Upper lobe of right lung (tissue), 1 donor: Measurements from ENCODE around the gene SMC1B. TPM values are rescaled to one million over a fixed set of nuclear protein-coding genes. Genes with fewer than 3 reads are reported as not detected.
"Not testable (repeated sequence)": the region's sequence is repeated elsewhere in the genome, so short reads cannot be mapped to it uniquely, and the experiment has no call there.

ENCODE experiments used
- ATAC-seq: fragments of 200-7000 bp; cut with Tn5 transposase; one replicate; pipeline ENCODE4 v1.9.1; 2020; ENCODE audit warnings: mild to moderate bottlenecking, moderate library complexity
- DNase-seq: peaks from one replicate; pipeline ENCODE4 v3.0.0-alpha.2; 2020
- H3K27ac ChIP-seq: fragments of 200-600 bp; one replicate; pipeline ENCODE4 v1.8.0; 2022
- H3K27me3 ChIP-seq: fragments of 200-600 bp; one replicate; pipeline ENCODE4 v1.8.0; 2022; ENCODE audit warnings: mild to moderate bottlenecking
- H3K36me3 ChIP-seq: fragments of 200-600 bp; one replicate; pipeline ENCODE4 v1.8.0; 2022
- H3K4me1 ChIP-seq: fragments of 200-600 bp; one replicate; pipeline ENCODE4 v1.8.0; 2022
- H3K4me3 ChIP-seq: fragments of 200-600 bp; one replicate; pipeline ENCODE4 v1.8.0; 2022; ENCODE audit warnings: mild to moderate bottlenecking
- H3K9me3 ChIP-seq: fragments of 200-600 bp; one replicate; pipeline ENCODE4 v1.8.0; 2022
- CTCF ChIP-seq: fragments of 200-600 bp; IDR thresholded peaks from one replicate; pipeline ENCODE4 v1.8.0; 2022; ENCODE audit warnings: antibody characterized with exemption
- intact Hi-C: fragments of 100-400 bp; cut with DNase I; formaldehyde crosslinking; loops from one replicate; pipeline ENCODE4 v1.11.0; 2022
- total RNA-seq: library from RNA; stranded (reverse); fragmentation: NEBNext Ultra II Directional; extraction: Animal tissue kit (Norgen Biotek cat#: 25700); gene quantifications from one replicate; pipeline ENCODE4 v1.2.1, GENCODE V29; 2021
- donor health status: DM: no; HTN: yes; CAD: no; lungs with severe emphysema.

SMC1B gene
- total RNA-seq, 1 donor from 2014 or later = not detected

GRCh38 chr22:45332001-45332400 is 81.4 kb downstream of the SMC1B start:
- Histone ChIP-seq H3K4me1 (no peaks in the 10 kb centered on the region), H3K9me3 (no peaks in the 10 kb centered on the region), H3K27me3 (no peaks in the 10 kb centered on the region), H3K27ac (no peak overlapping the region), H3K4me3 (no peak overlapping the region), H3K36me3 (peaks cover 45% of the 10 kb centered on the region)
- intact Hi-C loops = no loop called here
- TF ChIP-seq CTCF = no peak
- DNase-seq = no peak
- ATAC-seq = no peak

- no peak for TF ChIP-seq CTCF
- Histone ChIP-seq H3K4me1 (no peaks in the 10 kb centered on the region), H3K36me3 (peaks cover 45% of the 10 kb centered on the region), H3K9me3 (no peaks in the 10 kb centered on the region), H3K27ac (no peak overlapping the region), H3K4me3 (no peak overlapping the region), H3K27me3 (no peaks in the 10 kb centered on the region)
- DNase-seq = no peak
- ATAC-seq = no peak
- intact Hi-C loops = no loop called here
Observed at GRCh38 chr22:45331486-45331885, 81.9 kb downstream of the SMC1B start.

GRCh38 chr22:45330548-45330947 is 82.9 kb downstream of the SMC1B start:
- H3K27me3 ChIP-seq = no peaks in the 10 kb centered on the region
- H3K36me3 ChIP-seq = peaks cover 38% of the 10 kb centered on the region
- DNase-seq (no peak), ATAC-seq (no peak)
- H3K9me3 ChIP-seq = no peaks in the 10 kb centered on the region
- no peaks in the 10 kb centered on the region for H3K4me1 ChIP-seq
- no peak for TF ChIP-seq CTCF
- H3K27ac ChIP-seq = no peak overlapping the region
- H3K4me3 ChIP-seq = no peak overlapping the region
- intact Hi-C loops = no loop called here

- Histone ChIP-seq H3K4me3 (no peak overlapping the region), H3K36me3 (peaks cover 38% of the 10 kb centered on the region), H3K27me3 (no peaks in the 10 kb centered on the region), H3K4me1 (no peaks in the 10 kb centered on the region), H3K27ac (no peak overlapping the region), H3K9me3 (no peaks in the 10 kb centered on the region)
- intact Hi-C loops = no loop called here
- ATAC-seq = peak; percentile 33
- no peak for TF ChIP-seq CTCF
- DNase-seq = no peak
Observed at GRCh38 chr22:45329530-45329936, 83.9 kb downstream of the SMC1B start.

GRCh38 chr22:45328822-45329529 is 84.4 kb downstream of the SMC1B start:
- DNase-seq (no peak), ATAC-seq (peak; percentile 32)
- Histone ChIP-seq H3K27ac (no peak overlapping the region), H3K27me3 (no peaks in the 10 kb centered on the region), H3K36me3 (peaks cover 44% of the 10 kb centered on the region), H3K9me3 (no peaks in the 10 kb centered on the region), H3K4me1 (no peaks in the 10 kb centered on the region), H3K4me3 (no peak overlapping the region)
- intact Hi-C loops = no loop called here
- TF ChIP-seq CTCF = no peak

GRCh38 chr22:45328261-45328660 is 85.1 kb downstream of the SMC1B start:
- H3K4me1 ChIP-seq, ATAC-seq, H3K4me3 ChIP-seq, intact Hi-C loops, H3K27me3 ChIP-seq, H3K9me3 ChIP-seq, H3K27ac ChIP-seq, DNase-seq: not testable (repeated sequence)
- H3K36me3 ChIP-seq = peaks cover 50% of the 10 kb centered on the region
